Daoy (cell line): ENCODE results near the gene PLXNA4. TPM values are rescaled to one million over a fixed set of nuclear protein-coding genes. Genes with fewer than 3 reads are reported as not detected.
A peak's percentile ranks its signal among the peaks of the same experiment; 100 is the strongest.
"Not testable (repeated sequence)": the region's sequence is repeated elsewhere in the genome, so short reads cannot be mapped to it uniquely, and the experiment has no call there.

Experiments used
- DNase-seq: peaks from one replicate; pipeline ENCODE4 v3.0.0-alpha.2; 2015; ENCODE audit warnings: low read depth
- total RNA-seq: library from RNA; depleted of rRNA; stranded (reverse); fragments of >200 nt; shearing (Covaris generic); gene quantifications from 2 replicates; pipeline ENCODE4 v1.2.3, GENCODE V29; 2014

Gene PLXNA4
- total RNA-seq, 1 experiment from 2014 or later, result 0.69 TPM

DNA sequence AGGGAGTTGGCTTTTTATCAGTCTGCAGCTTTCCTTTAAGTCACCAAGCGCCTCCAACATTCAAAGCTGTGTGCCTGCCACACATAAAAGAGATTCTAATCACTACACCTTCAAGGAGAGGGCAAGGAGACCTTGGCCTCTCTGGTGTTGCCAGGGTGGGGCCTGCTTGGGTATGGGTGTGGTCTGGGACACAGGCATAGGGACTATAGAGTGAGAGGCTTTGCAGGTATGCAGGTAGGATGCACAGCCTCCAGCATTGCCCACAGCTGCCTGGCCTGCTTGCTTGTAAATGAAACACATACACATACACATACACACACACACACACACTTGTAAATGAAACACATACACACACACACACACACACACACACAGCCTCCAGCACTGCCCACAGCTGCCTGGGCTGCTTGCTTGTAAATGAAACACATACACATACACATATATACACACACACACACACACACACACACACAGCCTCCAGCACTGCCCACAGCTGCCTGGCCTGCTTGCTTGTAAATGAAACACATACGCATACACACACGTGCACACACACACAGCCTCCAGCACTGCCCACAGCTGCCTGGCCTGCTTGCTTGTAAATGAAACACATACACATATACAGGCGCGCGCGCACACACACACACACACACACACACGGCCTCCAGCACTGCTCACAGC is 397.7 kb downstream of the PLXNA4 start:
- DNase-seq, result not testable (repeated sequence)

DNA sequence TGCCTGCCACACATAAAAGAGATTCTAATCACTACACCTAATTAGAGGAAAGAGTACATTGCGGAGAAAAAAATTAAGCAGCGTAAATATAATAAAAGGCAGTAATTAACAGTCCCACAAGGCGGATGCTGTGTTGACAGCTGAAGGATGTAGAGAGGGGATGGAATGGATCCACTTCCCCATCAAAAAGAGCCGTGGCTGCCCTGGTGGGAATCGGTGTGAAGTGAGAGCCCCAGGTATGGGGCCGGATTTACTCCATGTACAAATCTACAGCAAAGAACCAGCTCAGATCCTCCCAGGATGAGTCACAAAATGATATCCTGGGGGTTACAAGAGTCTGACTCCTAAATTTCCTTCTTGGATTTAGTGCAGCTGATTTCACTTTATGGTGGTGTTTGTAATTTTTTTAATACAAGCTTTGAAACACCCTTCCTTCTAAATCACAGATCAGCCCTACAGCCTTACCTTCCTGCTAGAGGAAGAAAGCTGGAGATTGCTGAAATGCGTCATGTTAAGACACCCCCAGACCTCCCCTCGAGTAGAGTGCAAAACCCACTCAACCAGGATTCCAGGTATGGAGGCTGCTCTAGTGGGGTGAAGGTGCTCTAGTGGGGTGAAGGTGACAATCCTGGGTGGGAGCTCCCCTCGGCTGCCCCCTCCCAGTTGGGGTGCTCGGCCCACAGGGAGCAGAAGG is 398.4 kb downstream of the PLXNA4 start:
- DNase-seq, result peak; percentile 30

DNA sequence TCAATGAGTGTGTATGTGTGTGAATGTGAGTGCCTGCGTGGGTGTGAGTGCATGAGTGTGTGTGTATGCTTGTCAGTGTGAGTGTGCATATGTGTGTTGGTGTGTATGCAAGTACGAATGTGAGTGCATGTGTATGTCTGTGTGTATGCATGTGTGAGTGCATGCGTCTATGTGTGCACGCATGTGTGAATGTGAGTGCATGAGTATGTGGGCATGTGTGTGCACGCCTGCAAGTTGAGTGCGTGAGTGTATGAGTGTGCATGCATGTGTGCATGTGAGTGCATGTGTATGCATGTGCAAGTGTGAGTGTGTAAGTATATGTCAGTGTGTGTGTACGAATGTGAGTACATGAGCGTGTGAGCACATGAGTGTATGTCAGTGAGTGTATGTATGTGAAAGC is 399.6 kb downstream of the PLXNA4 start:
- no peak for DNase-seq

DNA sequence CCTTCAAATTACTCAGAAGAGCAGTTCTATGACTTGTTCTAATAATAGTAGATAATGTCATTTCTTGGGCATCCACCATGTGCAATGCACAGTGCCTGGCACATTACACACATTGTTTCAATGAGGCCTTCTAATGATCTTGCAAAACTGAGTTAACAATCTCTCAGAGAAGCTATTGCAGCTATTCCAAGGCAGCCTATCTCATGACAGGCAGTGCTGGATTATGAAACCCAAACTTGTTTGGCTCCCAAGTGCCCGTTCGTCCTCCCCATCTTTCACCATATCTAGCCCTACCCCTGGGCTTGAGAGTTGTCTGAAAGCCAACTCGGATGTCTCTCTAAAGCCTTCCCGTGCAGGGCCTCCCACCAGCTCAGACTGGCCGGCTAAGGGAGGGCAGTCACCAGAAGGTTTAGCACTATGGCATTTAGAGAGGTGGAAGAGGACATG is 405.1 kb downstream of the PLXNA4 start:
- DNase-seq, result no peak

DNA sequence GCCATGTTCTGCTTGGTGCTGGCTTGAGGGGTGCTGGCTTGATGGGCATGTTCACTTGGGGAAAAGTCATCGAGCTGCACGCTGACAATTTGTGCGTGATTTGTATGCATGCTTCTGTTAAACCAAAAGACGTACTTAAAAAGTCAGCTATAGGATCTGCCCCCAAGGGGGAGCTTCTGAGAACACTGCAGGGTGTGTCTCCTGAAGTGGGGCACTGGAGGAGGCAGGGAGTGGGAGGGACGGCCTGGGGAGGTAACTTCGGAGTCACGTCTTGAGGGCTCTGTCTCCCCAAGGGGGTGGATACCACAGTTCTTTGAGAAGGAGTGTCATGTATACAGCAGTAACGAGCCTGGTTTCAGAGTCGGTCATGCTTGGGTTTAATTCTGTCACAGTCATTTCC is 406.5 kb downstream of the PLXNA4 start:
- no peak for DNase-seq

DNA sequence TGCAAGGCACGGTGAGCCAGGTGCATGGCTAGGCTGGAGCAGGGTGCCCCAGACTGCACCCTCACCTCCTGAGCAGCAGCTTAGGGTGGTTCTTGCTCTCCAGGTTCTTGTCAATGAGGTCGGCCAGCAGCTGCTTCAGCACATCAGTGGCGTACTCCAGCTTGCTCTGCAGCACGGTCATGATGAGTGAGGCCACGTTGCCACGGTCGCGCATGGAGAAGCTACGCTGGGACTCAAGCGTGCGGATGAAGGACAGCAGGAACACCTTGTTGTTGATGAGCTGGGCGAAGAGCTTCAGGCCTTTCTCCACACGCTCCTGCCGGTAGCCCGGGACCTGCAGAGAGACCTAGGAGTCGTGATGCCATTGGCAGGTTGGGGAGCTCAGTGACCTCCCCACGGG is 408.0 kb downstream of the PLXNA4 start:
- no peak for DNase-seq

DNA sequence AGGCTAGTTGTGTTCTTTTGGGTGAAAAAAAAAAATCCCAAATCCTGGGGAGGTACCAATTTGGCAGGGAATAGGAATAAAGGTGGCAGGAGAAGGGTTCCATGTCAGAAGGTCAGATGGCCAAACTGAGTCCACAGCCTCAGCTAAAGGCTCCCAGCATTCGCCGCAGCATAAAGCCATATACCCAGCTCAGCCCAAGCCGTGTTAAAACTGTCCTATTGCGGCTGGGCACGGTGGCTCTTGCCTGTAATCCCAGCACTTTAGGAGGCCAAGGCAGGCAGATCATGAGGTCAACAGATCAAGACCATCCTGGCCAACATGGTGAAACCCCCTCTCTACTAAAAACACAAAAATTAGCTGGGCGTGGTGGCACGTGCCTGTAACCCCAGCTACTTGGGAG is 410.6 kb downstream of the PLXNA4 start:
- not testable (repeated sequence) for DNase-seq

DNA sequence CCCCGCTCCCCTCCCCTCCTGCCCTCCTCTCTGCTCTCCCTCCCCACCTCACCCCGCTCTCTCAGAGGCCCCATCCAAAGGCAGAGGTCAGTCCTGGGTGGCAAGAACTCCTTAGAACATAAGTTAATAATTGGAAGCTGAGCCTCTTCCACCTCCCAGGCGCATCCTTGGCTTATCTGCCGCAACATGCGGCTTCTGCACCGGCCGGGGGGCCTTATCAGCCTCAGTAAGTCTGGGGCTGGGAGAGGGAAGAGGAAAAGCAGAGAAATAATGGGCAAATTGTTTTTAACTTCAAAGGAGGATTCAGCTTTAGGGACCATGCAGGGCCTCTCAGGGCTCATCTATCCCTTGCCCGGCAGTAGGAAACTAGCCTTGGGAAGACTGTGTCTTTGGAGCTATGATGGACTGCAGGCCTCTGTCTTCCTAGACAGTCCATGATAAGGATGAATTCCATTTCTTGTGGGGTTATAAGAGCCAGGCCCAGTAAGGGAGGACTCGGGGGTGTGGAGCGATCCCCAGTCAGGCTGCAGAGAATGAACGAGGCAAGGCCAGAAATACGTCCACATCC is 411.6 kb downstream of the PLXNA4 start:
- DNase-seq, result no peak

DNA sequence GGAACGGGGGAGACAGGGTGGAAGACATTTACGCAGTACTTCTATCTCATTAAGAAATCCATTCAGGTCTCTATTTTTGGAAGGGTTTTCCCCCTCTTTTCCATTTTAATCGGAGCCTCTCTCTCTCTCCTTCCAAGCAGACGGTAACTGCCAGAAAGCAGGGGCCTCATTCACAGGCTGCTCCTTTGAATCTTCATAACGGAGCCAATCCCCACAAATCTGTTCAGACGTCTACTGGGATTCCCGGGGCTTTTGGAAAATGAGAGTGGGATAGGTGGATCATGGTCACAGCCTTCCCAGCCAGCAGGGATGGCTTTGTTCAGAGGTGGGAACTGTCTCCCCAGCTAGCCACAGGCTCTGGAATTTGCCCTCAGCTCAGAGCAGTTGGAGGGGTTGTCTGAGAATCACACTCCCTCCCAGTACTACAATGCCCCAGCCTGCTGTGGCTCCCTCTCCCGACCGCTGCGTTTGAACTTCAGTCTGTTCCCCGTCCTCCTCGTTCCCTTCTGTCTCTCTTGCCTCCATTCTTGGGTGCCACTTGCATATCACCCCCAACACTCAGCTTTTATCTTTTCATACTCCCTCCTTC is 413.6 kb downstream of the PLXNA4 start:
- DNase-seq, result no peak

DNA sequence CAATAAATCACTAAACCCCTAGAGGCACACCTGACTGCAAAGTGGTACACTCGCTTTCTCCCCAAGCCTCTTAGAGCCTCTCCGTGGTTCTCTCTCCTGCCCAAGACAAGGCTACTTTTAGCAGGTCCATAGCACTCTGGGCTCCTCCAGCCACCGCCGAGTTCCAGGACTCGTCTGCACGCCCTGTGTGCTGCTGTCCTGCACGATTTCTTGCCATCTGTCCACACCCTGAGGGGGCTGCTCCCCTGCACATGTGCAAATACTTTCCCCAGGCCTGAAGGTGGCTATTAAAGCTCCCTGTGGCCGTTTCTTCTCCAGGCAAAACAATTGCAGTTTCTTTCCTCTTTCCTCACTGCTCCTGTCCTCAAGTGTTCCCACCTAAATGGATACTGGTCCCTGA is 414.3 kb downstream of the PLXNA4 start:
- no peak for DNase-seq

DNA sequence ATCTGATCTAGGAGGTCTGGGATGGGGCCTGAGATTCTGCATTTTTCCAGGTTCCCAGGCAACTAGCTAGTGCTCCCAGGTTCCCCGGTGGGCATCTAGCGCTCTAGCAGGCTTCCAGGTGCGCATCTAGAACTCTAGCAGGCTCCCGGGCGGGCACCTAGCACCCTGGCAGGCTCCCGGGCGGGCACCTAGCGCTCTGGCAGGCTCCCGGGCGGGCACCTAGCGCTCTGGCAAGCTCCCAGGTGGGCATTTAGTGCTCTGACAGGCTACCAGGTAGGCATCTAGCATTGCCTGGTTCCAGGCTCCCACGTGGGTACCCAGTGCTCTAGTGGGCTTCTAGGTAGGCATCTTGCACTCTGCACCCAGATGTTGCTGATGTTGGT is 414.7 kb downstream of the PLXNA4 start:
- no peak for DNase-seq

DNA sequence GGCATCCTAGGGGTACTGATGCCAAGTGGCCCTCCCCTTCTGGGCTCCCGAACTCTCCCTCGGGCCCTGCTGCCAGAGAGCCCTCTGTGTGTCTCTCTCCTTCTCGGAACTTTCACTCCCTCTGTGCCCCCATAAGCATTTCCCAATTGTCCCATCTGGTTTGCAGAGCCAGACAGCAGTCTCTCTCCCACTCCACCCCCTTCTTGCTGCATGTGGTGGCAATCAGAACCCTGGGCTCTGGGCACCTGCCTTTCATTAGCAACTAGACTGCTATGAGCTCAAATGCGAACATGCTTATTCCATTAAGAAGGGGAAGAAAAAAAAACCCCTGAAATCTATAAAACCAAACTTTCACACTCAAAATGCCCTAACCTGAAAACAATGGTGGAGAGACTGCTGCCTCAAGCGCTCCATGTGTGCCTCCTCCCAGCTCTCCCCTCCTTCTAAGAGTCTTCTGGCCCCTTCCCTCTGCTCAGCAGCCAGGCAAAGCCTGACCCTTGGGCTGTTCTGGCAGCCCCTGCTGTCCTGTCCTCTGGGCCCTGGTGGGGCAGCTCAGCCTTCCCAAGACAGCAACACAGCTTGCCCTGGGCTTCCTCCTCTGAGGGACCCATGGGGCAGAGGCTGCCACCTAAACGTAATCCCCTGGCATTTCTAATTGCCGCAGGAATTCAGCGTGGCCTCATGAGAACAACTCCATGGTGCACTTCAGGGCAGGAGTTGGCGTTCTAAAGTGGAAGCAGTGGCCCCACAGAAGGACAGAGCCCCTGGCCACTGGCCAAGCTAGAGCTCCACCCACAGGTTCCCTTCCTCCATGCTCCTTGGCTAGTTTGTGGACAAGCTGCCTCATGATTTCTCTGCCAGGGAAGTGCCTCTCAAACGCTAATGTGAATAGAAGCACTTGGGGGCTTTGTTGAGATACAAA is 415.4 kb downstream of the PLXNA4 start:
- DNase-seq, result peak; percentile 50

DNA sequence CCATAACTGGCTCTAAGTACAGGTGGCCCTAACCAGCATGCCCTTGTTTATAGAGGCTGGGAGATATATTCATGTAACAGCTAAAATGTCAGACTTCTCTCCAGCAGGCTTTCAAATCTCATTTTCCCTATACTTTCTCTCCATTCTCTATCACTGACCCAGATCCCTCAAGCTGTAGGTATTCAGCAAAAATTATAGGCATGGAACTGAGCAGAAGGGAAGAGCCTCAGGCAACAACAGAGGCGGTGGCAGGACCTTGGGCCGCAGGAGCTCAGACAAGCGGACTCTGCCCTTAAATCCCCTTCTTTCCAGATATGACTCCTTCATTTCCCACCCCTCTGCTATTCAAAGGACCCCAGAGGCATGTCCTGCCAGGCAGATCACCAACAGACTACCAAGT is 417.4 kb downstream of the PLXNA4 start:
- DNase-seq, result no peak

DNA sequence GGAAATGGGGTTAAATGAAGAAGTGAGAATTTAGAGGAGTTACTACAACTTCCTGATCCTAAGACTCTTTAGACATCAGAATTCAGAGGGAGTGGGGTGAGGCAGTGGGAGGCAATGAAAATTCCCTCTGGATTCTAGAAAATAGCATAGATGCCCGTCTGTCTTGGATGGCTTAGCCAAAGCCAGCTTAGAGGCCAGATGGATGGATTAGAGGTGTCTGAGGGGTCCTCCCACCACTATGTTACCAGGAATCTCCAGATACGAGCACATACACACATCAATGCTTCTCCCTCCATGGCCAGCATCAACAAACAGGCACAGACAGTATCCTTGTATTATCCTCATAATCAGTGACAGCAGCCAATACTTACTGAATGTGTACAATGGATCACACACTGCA is 418.1 kb downstream of the PLXNA4 start:
- DNase-seq, result no peak

DNA sequence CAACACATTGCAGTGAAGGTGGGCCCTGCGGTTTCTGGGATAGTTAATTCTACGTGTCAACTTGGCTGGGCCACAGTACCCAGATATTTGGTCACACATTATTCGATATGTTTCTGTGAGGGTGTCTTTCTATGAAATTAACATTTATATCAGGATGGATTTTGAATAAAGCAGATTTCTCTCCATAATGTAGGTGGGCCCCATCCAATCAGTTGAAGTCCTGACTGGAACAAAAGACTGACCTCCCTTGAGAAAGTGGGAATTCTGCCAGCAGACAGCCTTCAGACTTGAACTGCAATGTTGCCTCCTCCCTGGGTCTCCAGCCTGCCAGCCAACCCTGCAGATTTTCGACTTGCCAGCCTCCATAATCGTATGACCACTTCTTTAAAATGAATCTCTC is 420.6 kb downstream of the PLXNA4 start:
- DNase-seq, result no peak

DNA sequence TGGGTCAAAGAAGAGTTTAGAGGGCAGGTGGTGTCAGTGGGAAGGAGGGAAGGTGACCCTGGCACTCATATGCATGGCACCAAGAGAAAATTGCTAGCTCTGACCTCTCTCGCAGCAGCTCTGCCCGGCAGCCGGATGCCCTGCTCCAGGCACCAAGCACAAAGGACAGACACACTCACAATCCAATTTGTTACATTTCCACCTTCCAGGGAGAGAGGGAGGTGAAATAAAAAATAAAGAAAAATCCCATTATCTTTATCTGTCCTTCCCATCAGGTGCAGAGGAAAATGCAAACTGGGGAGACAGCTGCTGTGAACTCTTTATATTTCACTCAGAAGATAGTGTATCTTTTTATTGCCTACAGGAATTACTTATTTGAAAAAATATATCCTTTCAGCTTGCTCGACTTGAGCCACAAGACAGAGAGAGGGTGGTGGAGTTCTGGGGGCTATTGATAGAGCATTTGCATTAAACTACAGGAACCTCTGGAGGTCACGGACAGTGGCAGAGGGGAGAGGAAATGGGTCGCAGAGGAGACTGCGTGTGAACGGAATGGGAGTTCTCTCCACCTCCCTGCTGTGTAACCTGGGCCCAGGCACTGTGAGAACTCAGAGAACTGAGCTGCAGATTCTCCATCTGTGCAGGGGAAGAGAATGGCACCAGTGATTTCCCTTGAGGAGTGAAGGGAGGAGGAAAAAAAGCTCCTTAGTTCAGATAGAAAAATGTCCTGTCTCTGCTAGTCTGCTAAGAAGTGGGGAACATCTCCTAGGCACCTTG is 421.4 kb downstream of the PLXNA4 start:
- no peak for DNase-seq

DNA sequence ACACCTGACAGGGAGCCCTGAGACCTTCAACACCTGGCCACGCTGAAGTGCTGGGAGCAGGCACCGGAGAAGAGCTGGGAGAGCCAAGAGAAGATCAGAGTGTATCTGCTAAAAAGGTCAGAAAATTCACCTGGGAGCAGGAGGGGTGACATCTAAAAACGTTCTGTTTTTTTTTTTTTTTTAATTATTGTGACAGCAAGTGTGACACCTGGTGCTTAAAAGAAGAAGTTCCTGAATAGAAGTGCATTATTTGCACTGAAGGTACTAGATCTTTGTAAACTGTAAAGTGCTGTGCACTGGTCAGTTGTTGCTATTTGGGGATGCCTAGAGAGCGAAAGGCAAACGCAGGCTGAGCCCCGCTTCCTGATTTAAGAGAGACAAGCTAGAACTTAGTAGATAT is 422.0 kb downstream of the PLXNA4 start:
- DNase-seq, result no peak

DNA sequence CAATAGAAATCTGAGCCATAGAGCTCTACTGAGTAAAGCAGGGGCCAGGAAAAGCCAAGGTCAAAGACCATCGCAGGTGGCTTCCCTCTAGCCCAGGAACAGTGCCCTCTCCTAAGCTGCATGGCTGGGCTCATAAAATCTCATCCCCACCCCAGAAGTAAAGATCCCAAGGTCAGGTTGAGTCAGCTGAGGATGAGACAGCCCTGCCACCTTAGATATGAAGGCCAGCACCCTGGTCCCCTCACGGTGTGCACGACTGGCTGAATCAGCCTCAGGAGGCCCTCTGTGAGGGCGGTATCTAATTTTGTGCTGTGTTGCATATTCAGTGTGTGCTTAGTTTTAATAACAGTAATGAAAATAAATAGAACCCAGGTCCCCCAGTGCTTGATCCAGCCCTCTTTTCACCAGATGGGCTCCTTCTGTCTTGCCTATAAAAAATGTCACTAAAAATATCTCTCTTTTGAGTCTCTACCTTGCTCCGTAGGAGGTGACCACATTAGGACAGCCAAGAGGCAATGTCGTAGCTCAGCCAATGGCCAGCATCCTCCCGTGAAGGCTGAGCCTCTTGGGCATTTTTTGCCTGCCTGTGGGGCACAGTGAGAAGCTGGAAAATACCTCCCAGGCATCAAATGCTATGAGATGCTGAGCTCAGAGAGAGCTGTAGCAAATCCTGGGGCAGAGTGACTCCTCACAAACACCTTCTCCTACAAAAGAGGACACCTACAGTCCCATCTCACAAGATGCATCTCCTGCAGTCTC is 424.0 kb downstream of the PLXNA4 start:
- no peak for DNase-seq

DNA sequence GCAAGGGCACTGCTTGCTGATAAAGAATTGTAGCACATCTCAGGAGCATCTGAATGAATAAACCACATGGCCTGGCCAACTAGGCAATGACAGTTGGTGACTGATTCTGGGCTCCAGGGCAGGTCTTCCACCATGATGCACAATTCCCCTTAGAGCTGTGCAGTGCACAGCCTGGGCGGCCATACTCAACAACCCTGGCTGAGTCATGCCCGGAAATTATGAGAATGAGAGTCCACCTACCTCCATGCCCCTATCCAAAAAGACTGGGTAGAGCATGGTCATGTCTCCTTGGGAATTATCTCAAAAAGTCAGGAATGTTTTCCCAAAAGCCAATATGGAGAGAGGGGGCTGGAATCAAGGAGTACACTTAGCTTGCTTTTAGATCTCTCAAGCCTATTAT is 425.6 kb downstream of the PLXNA4 start:
- no peak for DNase-seq
